IPS DF 19.7 (cell line): ENCODE results near the gene GPR37L1.
"Not testable (repeated sequence)": the region's sequence is repeated elsewhere in the genome, so short reads cannot be mapped to it uniquely, and the experiment has no call there.

Source experiments
- DNase-seq: peaks from one replicate; pipeline ENCODE4 v3.0.0-alpha.2; 2013; ENCODE audit warnings: low read depth, low spot score

The GPR37L1 gene

DNA sequence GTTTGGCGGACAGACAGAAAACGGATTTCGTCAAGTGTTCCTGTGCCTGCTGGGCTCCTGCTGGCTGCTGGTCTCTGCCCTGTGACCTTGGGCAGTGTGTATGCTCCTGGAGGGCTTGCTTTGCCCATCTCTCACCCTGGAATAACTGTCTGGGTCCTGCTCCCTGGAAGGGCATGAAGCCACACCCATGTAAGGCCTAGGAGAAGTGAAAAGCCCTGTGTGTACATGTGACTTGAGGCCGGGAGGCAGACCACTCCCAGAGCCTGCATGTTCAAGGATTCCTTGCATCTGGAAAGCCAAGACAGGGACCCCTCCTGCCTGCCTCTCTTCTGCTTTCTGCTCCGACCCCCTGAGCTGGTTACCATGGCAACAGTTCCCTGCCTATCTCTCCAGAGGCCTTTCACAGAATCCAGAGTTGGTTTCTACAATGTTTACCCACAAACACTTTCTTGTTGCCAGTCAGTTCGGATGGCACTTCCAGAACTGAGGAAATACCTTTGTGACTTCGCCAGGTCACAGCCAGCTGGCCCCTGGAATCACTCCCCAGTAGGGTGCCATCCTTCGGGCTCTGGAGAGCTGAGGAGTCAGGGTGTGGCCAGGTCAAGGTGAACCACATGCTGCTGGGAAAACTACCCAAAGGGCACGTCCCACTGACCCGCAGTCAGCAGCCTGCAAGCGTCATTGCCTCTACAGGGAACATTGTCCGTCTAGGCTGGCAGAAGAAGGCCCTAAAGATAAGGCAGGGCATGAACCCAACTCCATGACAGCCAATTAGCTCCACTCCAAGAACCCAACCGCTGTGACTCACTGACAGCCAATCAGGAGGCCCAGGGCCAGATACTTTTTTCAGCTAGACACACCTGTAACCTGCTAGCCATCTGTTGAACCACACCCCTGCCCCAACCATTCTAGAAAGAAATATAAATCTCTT lies 14.7 kb upstream of the GPR37L1 start:
- DNase-seq, result no peak

DNA sequence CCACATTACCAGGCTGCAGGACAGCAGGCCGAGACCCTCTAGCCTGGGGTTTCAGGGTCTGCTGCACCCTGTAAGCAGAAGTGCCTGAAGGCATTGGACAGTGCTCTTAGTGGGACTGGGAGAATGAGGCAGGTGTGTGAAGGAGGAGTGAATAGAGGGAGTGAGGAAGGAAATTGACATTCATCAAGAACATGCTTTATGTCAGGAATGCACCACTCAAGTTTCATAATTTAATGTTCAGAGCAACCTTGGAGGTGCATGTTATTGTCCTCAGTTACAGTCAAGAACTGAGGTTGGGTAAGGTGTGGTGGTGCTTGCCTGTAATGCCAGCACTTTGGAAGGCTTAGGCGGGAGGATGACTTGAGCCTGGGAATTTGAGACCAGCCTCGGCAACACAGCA lies 11.7 kb upstream of the GPR37L1 start:
- no peak for DNase-seq

DNA sequence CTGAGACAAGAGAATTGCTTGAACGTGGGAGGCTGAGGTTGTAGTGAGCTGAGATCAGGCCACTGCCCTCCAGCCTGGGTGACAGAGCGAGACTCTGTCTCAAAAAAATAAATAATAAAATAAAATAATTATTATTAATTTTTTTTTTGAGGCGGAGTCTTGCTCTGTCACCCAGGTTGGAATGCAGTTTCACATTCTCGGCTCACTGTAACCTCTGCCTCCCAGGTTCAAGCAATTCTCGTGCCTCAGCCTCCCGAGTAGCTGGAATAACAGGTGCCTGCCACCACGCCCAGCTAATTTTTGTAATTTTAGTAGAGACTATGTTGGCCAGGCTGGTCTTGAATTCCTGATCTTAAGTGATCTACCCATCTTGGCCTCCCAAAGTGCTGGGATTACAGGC lies 11.1 kb upstream of the GPR37L1 start:
- DNase-seq, result not testable (repeated sequence)

DNA sequence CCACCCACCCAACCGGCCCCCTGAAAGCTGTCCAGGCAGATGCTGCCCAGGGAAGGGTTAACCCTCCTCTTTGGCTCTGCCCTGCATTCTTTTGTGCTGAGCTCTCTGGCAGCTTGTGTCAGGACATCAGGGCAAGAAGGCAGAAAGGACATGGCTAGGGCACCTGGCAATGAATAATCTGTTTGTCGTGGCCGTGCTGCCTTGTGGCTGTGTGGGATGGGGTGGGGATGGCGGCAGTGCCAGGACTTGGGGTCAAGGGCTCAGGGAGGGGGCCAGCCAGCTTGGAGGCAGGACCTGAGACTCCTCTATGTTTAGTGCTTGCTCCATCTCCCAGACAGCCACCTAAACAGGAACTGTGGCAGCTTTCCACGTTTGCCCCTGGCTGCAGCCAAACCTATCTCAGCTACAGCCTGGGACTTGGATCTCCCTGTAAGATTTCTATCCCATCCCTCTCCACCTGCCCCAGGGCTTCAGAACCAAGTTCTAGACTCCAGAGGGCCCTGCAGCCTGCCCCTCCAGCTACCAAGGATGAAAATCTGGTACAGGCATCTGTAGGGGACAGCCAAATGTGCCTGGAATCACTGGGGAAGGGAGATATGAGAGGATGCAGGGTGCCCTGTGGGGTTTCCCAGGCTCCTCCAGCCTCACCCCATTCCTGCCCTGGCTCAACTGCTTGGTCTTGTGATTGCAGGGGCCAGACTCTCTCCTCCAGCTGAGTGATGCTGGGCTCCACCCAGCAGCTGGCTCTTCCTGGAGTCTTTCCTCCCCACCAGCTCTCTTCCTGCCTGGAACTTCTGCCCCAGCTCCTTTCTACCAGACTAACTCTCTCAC lies 9.6 kb upstream of the GPR37L1 start:
- DNase-seq, result no peak

DNA sequence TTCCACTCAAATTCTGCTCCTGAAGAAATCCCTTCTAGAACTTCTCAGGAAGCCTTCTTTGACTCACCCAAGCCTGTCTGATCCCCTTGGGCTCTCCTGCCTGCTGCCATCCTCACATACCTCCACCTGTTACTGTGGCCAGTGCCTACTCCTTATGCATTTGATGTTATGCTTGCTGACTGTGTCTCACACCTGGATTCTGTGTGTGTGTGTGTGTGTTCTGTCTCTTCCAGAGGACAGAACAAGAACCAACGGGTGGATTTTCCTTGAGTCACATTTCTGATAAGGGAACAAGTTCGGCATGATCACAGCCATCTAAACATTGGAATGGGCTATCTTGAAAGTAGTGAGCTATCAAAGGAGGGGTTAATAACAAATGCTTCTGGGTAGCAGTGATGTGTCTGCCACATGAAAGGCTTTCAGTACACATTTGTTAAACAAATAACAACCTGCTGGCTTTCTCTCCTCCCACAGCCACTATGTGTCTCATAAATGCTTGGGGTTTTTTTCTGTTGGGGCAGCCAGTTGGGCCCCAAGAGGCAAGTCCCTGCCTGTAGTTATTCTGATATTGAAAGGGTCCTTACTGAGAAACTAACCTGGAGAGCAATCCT lies 8.9 kb upstream of the GPR37L1 start:
- DNase-seq, result no peak

DNA sequence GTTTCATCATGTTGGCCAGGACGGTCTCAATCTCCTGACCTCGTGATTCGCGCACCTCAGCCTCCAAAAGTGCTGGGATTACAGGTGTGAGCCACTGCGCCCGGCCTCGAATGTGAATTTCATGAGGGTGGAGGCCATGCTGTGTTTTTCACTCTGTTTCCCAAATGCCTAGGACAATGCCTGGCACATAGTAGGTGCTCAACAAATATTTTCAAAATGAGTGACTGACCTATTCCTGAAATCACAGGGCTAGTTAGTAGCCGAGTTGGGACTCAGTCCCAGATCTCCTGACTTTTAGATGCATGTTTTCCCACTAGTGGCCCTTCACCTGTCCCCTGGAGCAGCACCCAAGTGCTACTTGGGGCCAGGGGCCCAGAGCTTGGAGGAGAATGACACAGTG lies 6.4 kb upstream of the GPR37L1 start:
- DNase-seq, result no peak

DNA sequence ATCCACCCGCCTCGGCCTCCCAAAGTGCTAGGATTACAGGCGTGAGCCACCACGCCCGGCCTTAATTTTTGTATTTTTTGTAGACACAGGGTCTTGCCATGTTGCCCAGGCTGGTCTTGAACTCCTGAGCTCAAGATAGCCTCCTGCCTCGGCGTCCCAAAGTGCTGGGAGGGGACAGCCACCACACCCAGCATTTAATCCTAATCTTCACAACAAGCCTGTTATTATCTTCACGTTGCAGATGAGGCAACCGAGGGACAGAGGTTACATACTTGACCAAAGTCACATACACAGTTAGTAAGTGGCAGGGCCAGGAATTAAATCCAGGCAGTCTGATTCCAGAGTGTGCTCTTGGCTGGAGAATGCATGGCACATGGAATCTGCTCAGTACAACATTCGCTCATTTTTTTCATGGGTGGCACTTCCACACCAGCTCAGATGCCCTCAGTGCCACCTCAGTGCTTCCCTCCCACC lies 4.8 kb upstream of the GPR37L1 start:
- DNase-seq, result no peak

DNA sequence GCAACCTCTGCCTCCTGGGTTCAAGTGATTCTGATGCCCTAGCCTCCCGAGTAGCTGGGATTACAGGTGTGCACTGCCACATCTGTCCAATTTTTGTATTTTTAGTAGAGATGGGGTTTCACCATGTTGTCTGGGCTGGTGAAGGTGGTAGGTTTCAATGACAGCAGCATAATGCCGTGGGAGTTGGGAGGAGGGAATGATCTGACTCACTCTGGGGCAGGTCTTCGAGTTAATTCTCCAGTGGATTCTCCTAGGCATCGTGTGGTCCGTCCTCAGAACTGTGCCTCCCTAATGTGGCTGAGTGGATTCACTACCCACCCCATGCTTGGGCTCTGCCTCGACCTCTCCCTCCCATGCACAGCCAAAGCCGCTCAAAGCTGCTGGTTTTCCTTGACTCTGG lies 1.7 kb upstream of the GPR37L1 start:
- no peak for DNase-seq

DNA sequence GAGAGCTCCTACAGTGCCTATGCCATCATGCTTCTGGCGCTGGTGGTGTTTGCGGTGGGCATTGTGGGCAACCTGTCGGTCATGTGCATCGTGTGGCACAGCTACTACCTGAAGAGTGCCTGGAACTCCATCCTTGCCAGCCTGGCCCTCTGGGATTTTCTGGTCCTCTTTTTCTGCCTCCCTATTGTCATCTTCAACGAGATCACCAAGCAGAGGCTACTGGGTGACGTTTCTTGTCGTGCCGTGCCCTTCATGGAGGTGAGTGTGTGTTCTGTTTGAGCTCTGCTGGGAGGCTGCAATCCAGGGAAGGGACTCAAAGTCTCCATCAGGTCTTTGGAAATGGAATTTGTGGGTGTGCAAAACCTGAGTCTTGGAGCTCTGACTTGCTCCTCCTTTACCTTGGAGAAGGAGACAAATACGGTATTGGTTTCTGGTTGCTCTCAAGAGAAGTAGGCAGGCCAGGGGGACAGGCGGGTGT lies 658 bp downstream of the GPR37L1 start:
- DNase-seq, result no peak

DNA sequence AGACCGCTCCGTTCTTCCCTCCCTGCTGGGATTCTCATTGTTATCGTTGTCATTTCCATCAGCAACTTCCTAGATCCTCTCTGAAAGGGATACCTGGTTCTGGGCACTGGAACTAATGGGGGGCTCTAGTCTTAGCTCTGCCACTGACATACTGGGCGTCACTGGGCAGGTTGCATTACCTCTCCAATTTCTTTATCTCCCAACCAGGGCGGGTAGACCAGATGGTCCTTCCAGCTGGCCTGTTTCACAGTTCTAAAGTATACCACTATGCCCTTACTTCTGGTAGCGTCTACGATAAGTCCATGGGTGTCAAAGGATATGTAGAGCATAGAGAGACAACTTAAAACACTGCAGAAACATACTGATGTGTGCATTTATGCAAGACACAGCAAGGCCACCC lies 1.4 kb downstream of the GPR37L1 start:
- no peak for DNase-seq

DNA sequence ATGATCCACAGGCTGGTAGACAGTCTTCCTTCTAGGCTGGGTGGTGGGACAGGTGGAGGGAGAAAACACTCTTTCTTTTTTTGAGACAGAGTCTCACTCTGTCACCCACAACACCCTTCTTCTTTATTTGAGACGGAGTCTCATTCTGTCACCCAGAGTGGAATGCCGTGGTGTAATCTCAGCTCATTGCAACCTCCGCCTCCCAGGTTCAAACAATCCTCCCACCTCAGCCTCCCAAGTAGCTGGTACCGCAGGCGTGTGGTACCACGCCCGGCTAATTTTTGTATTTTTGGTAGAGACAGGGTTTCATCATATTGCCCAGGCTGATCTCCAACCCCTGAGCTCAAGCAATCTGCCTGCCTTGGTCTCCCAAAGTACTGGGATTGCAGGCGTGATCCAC lies 2.9 kb downstream of the GPR37L1 start:
- no peak for DNase-seq

DNA sequence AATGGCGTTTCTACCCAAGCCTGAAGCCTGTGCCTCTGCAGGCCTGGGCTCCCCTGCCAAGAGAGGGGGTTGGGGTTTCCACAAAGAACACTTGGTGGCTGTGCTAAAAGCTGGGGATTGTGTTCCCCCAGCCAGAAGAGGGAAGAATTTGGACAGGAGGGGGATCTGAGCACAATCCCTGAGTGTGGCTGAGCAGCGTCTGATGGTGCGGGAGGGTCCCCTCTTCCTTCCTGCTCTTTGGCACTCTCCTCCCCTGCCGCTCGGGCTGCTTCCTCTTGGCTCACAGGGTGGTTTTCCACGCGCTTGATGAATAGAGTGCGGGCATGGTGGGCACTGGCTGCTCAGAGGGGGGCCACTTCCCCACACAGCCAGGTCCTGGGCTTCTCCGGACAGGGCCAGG lies 3.7 kb downstream of the GPR37L1 start:
- no peak for DNase-seq

DNA sequence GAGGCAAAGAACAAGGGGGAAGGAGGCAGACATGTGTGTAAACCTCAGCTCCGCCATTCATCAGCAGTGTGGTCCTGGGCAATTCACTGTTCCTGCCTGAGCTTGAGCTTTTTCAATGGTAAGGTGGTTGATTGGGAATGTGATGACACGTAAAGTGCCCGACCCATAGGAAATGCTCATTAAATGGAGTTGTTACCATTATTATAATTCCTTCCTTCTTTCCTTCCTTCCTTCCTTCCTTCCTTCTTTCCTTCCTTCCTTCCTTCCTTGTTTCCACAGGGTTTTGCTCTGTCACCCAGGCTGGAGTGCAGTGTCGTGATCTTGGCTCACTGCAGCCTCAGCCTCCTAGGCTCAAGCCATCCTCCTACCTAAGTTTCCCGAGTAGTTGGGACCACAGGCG lies 4.3 kb downstream of the GPR37L1 start:
- DNase-seq, result no peak

DNA sequence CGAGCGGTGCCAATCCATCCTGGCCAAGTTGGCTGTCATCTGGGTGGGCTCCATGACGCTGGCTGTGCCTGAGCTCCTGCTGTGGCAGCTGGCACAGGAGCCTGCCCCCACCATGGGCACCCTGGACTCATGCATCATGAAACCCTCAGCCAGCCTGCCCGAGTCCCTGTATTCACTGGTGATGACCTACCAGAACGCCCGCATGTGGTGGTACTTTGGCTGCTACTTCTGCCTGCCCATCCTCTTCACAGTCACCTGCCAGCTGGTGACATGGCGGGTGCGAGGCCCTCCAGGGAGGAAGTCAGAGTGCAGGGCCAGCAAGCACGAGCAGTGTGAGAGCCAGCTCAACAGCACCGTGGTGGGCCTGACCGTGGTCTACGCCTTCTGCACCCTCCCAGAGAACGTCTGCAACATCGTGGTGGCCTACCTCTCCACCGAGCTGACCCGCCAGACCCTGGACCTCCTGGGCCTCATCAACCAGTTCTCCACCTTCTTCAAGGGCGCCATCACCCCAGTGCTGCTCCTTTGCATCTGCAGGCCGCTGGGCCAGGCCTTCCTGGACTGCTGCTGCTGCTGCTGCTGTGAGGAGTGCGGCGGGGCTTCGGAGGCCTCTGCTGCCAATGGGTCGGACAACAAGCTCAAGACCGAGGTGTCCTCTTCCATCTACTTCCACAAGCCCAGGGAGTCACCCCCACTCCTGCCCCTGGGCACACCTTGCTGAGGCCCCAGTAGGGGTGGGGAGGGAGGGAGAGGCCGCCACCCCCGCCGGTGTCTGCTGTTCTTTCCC lies 5.3 kb downstream of the GPR37L1 start:
- DNase-seq, result no peak

DNA sequence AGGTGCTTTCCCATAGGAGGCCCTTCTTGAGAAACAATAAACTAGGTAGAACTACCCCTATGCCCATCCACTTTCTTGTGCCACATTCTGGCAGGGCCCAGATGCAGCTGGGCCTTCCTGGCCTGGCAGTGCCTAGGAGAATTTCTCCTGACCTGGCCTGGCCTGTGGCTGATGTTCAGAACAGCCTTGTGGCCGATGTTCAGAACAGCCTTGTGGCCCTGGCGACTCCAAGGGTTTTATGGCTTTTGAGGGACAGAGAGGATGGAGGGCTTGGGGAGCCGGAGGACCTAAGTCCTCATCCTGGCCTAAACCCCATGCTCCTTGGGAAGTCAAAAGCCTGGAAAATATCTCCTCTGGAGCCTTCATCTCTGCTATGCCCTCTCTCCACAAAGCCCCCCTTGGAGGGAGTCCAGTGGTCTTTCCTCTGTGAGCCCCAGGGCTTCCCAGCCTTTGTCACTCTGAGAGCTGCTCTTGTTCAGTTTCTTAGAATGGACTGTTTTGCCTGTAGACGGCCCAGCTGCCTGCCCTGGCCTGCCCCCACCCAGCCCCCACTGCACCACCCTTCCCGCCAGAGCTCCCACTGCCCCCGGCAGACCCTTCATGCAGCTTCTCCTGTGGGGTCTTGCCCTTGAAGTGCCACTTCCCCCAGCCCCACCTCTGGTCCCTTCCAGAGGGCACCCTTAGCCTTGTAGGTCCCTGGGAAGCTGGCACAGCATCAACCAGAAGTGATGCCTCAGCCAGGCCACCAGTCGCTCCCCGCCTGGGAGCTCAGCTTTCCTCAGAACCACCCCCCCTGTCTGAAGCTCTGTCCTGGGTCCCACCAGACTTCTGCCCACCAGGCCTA lies 7.0 kb downstream of the GPR37L1 start:
- no peak for DNase-seq

DNA sequence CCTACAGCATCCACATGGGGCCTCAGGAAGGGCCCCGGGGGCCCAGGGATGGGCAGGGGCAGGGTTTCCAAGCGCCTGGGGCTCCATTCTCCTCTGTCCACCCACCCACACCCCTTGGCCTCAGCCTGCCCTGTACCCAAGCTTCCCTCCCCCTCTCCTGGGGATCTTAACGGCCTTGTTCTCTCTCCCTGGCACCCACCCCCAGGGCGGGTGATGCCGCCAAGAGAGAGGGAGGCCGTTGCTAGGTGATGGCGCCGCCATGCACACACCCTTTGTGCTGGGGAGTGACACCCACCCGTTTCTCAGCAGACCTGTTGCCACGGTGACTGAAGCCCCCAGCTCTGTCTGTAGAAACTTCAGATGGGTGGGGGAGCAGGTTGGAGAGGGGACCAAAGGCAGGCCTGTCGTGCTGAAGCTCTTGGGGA lies 7.6 kb downstream of the GPR37L1 start:
- no peak for DNase-seq

DNA sequence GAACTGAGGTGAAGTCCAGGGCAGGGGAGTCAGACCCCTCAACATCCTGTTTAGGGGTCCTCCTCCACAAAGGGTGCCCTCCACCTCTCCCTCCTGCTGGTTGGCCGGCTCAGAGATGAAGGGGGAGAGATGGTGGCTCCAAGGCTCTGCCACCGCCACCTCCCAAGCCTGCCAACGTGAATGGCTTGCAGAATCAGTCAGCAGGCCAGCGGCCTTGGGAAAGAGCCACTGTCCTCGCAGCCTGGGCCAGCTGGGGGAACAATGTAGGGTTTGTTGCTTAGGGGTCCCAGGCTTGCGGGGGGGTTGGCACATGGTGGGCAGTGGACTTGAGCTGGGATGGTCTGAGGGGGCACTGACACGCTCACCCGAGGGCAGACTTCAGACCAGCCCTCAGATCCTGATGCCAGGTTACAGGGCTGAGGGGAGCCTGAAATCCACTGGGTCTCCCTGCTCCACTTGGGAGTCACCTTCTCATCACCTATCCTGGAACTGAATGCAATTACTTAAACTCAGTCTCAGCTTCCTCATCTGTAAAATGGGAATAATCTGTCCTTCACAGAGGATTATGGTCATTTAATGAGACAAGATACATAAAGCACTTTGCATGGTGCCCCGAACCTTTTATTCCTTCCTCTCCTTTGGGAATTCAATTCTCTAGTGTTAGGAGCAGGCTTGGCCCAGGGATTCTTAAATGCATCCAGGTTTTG lies 8.3 kb downstream of the GPR37L1 start:
- DNase-seq, result no peak

DNA sequence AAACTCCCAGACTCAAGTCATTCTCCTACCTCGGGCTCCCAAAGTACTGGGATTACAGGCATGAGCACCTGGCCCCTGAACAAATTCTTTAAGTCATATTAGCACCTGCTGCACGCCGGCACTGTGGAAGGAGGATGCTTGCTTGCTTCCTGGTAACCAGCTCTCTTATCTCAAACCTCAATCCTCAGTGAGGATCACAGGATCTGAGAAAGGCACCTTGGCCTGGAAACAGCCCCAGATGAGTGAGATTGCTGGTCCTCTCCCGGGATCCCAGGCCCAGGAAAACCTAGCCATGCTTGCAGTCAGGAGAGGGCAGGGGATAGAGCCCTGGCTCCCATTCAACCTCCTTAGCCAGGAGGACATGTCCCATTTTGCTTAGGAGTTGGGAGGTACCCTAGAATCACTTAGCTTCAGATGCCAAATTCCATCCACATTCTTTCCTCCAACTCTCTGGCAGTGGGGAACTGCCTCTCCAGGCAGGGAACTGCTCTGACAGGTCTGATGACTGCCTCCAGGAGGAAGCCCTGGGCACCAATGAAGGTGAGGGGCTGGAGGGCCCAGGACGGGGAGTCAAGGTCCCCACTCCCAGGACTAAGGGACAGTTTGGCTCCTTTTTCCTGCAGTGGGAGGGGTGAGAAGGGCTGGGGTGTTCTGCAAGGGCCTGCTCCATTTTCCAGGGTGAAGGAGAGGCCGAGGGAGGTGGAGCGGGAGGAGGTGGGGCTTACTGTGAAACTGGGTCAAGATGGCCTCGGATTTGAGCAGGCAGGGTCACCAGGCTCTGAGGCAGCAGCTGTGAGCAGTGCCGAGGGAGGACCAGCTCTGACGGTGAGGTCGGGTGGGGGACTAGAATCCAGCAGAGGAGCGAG lies 9.5 kb downstream of the GPR37L1 start:
- no peak for DNase-seq

DNA sequence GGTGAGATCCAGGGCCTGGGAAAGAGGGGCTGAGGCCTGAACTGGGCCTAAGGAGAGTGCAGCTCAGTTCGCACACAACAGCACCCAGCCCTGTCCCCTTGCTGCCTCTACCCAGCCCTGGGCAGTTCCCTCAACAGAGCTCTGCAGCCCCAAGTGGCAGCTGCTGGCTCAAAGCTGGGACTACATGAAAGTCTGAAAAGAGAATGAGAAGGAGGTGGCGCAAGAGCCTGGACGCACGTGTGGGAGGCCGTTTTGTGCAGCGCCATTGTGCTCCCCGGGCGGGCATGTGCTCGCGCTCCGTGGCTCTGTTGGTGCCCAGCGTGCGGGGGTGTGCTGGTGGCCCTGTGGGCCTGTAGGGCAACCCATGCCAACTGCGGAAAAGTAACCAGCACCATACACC lies 10.3 kb downstream of the GPR37L1 start:
- no peak for DNase-seq
